Kidney capillary endothelial cell (primary cell): Measurements from ENCODE around the gene OTOA.
"Not testable (repeated sequence)": the region's sequence is repeated elsewhere in the genome, so short reads cannot be mapped to it uniquely, and the experiment has no call there.

ENCODE experiments used
- DNase-seq: peaks from one replicate; pipeline ENCODE4 v3.0.0-alpha.2; 2018; ENCODE audit warnings: low spot score

Gene OTOA

GRCh38 chr16:21663889-21664647 is at the start of gene OTOA:
Gene OTOA (plus strand): TSS chr16:21663968. CDS start chr16:21678515, 14,547 bp downstream.
- DNase-seq, result no peak

DNA sequence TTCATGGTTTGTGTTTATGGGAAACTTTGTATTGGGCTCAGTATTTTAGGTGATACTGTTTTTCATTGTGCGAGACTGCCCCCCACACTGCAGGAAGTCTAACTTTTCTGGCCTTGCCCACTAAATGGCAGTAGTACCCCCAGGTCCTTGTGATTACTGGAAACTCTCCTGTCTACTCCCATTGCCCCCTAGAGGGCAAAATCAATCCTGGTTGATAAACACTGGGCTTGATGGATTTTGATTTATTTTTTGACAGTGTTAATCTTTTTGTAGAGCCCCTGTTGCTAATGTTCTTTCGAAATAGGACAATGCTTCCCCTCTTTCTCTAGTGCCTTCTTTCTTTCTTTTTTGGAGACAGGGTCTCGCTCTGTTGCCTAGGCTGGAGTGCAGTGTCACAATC is 48.9 kb upstream of the OTOA start:
- no peak for DNase-seq

- no peak for DNase-seq
Measured at GRCh38 chr16:21617607-21618006, 46.2 kb upstream of the OTOA start.

- DNase-seq, result no peak
Measured at GRCh38 chr16:21618281-21618680, 45.5 kb upstream of the OTOA start.

DNA sequence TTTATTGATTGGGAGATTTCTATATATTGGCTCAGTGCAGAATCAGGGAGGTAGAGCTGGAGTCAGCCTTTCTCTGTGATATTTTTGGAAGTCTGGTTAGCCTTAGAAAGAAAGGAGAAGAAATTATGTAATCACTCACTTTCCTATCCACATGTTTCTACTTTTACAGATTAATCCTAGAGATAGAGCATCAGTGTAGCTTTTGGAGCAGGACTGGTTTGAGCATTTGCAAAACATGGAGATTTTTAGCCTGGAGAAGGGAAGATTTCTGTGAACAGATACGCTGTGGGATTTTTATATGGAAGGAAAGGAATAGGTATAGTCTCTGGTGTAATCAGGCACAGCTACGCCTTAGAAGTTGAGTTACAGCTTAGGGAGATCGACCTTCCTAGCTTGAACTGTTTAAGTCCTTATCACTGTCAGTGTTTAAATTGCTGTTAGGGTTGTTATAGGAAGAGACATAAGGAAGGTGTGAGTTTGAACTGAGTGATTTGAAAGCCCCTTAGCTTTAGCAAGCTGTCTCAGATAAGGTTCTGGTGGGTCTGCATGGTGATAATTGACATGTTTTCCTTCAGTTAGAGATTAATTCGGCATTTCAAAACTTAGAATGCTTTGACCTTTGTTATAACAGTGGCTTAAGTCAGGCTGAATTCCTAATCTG is 43.9 kb upstream of the OTOA start:
- no peak for DNase-seq

GRCh38 chr16:21620592-21620991 is 43.2 kb upstream of the OTOA start:
- no peak for DNase-seq

- DNase-seq, result no peak
Measured at GRCh38 chr16:21622545-21622944, 41.2 kb upstream of the OTOA start.

- no peak for DNase-seq
Measured at GRCh38 chr16:21625026-21625425, 38.7 kb upstream of the OTOA start.

- DNase-seq, result peak; percentile 90
Measured at GRCh38 chr16:21626659-21627277, 37.0 kb upstream of the OTOA start.

GRCh38 chr16:21628121-21628726 is 35.5 kb upstream of the OTOA start:
- no peak for DNase-seq

DNA sequence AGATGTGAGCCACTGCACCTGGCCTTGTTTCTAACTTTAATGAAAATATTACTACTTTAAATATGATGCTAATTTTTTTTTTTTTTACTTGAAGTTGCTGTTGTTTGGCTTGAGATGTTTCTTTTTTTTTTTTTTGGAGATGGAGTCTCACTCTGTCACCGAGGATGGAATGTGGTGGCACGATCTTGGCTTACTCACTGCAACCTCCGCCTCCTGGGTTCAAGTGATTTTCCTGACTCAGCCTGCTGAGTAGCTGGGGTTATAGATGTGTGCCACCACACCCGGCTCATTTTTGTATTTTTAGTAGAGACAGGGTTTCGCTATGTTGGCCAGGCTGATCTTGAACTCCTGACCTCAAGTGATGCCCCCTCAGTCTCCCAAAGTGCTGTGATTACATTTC is 35.0 kb upstream of the OTOA start:
- no peak for DNase-seq

DNA sequence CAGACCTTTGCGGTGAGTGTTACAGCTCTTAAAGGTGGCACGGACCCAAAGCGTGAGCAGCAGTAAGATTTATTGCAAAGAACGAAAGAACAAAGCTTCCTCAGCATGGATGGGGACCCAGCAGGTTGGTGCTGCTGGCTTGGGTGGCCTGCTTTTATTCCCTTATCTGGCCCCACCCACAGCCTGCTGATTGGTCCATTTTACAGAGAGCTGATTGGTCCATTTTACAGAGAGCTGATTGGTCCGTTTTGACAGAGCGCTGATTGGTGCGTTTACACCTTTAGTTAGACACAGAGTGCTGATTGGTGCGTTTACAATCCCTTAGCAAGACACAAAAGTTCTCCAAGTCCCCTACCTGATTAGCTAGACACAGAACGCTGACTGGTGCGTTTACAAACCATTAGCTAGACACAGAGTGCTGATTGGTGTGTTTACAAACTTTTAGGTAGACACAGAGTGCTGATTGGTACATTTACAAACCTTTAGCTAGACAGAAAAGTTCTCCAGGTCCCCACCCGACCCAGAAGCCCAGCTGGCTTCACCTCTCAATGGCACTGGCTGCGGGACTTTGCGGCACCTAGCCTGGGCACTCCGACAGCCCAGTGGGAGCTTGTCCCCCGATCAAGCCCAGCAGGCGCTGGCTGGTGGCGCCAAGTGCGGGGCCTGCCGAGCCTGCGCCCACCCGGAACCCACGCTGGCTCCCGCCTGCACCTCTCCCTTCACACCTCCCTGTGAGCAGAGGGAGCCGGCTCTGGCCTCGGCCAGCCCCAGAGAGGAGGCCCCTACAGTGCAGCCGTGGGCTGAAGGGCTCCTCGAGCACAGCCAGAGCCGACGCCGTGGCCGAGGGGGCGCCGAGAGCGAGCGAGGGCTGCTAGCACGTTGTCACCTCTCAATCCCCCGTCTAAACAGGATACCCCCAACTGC is 33.9 kb upstream of the OTOA start:
- DNase-seq, result not testable (repeated sequence)

GRCh38 chr16:21630866-21631265 is 32.9 kb upstream of the OTOA start:
- DNase-seq, result not testable (repeated sequence)

DNA sequence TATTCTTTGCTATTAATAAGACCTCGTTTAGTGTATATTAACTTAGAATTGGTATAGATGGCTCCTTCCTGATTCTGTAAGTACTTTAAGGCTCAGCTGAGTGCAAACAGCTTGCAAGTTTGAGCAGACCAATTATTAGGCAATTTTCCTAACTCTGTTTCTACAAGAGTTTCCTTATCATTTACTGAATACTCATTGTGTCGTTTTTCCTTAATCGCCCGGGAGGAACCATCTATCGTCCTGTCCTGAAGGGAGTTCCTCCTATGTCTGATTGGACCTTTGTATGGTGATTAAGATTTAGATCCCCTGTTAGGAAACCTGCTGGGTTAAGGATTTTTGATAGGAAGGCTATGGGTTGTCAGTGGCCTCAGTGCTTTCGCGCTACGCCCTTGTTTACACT is 32.4 kb upstream of the OTOA start:
- not testable (repeated sequence) for DNase-seq

DNA sequence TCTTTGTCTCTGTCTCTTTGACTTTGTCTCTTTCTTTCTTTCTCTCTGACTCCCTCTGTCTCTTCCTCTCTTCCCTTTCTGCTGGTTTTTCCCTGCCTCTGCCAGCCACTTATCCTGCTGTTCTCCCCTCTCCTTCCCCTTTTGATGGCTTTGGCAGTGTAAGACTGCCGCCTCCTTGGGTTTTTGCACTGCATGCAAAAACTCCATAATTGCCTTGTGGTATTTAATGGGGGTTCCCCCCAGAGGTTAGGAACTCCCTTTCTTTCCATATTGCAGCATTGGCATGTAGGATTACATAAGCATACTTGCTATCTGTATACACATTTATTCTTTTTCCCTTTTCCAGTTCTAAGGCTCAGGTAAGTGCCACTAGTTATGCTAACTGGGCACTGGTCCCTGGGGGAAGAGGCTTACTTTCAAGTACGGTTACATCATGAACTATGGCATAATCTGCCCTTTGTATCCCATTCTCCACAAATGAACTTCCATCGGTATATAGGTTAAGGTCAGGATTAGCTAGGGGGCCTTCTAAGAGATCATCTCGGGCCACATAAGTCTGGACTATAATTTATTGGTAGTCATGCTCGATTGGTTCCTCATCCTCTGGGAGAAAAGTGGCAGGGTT is 31.7 kb upstream of the OTOA start:
- DNase-seq, result not testable (repeated sequence)

DNA sequence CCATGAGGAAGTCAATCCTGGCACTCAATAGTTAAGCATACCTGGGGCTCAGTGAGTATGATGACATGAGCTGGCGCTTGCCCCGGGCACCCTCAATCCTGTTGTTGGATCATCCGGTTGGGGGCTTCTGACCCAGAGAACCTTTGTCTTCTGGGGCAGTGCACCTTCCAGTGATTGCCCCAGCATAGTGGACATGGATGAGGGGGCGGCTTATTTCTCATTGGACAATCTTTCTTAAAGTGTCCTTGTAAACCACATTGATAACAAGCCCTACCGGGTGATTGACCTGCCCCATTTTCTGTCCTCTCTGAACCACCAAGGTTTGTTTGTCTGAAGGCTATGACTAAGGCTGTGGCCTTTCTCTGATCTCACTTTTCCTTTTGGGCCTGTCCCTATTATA is 29.6 kb upstream of the OTOA start:
- DNase-seq, result no peak

- DNase-seq, result not testable (repeated sequence)
Measured at GRCh38 chr16:21635694-21636093, 28.1 kb upstream of the OTOA start.

- no peak for DNase-seq
Measured at GRCh38 chr16:21637032-21637968, 26.5 kb upstream of the OTOA start.

DNA sequence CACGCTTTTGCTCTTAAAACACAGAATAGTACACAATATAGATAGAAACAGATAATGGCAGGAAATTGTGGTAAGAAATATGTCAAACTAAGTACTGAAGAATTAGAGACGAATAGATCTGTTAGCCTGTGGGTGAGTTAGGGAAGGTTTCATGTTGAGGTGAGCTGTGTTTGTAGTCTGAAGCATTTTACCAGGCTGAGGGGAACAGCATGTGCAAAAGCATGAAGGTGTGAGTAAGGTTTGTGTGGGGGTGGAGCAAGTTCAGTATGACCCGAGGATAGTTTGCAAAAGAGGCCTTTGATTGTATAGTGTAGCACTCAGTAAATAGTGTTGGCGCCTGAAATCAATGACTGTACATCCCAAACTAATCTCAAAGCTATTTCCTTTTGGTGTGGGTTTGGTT is 25.2 kb upstream of the OTOA start:
- peak; percentile 48 for DNase-seq

- no peak for DNase-seq
Measured at GRCh38 chr16:21639493-21639892, 24.3 kb upstream of the OTOA start.
